ENCODE measurements around the gene CNPPD1.

Gene CNPPD1

GRCh38 chr2:219133976-219134375 lies 42.7 kb downstream of the CNPPD1 start:
- H3K27ac ChIP-seq, result no peak overlapping the region
- H3K4me1 ChIP-seq (ENCODE audit: control insufficient read depth in 1 of 2, insufficient read depth in 1 of 2, low read depth in 1 of 2, low read length in 1 of 2), result peaks cover 0 to 3% of the 10 kb centered on the region in 2 experiments
- no peaks in the 10 kb centered on the region for H3K9me3 ChIP-seq
- no peak overlapping the region for H3K4me3 ChIP-seq (ENCODE audit: low read depth in 1 of 2, low read length in 1 of 2)
- H3K27me3 ChIP-seq, result no peaks in the 10 kb centered on the region
- no peak for TF ChIP-seq CTCF (IDR thresholded peaks at IDR 0.05)
- H3K36me3 ChIP-seq, result no peaks in the 10 kb centered on the region

GRCh38 chr2:219131744-219132143 lies 45.0 kb downstream of the CNPPD1 start:
- Histone ChIP-seq H3K9me3 (no peaks in the 10 kb centered on the region), H3K36me3 (no peaks in the 10 kb centered on the region), H3K4me1 (ENCODE audit: control insufficient read depth in 1 of 2, insufficient read depth in 1 of 2, low read depth in 1 of 2, low read length in 1 of 2) (peaks cover 0 to 3% of the 10 kb centered on the region in 2 experiments), H3K27me3 (no peaks in the 10 kb centered on the region), H3K4me3 (ENCODE audit: low read depth in 1 of 2, low read length in 1 of 2) (no peak overlapping the region), H3K27ac (no peak overlapping the region)
- TF ChIP-seq CTCF (IDR thresholded peaks at IDR 0.05), result no peak

GRCh38 chr2:219131327-219131726 lies 45.4 kb downstream of the CNPPD1 start:
- Histone ChIP-seq H3K36me3 (no peaks in the 10 kb centered on the region), H3K27me3 (no peaks in the 10 kb centered on the region), H3K4me1 (ENCODE audit: control insufficient read depth in 1 of 2, insufficient read depth in 1 of 2, low read depth in 1 of 2, low read length in 1 of 2) (peaks cover 0 to 3% of the 10 kb centered on the region in 2 experiments)

GRCh38 chr2:219129589-219129988 lies 47.1 kb downstream of the CNPPD1 start:
- no peak overlapping the region for H3K27ac ChIP-seq
- H3K36me3 ChIP-seq, result no peaks in the 10 kb centered on the region
- no peak overlapping the region for H3K4me3 ChIP-seq (ENCODE audit: low read depth in 1 of 2, low read length in 1 of 2)
- no peak for TF ChIP-seq CTCF (IDR thresholded peaks at IDR 0.05)
- H3K27me3 ChIP-seq, result no peaks in the 10 kb centered on the region
- no peaks in the 10 kb centered on the region for H3K9me3 ChIP-seq
- peaks cover 0 to 3% of the 10 kb centered on the region in 2 experiments for H3K4me1 ChIP-seq (ENCODE audit: control insufficient read depth in 1 of 2, insufficient read depth in 1 of 2, low read depth in 1 of 2, low read length in 1 of 2)

More at GRCh38 chr2:219131327-219131726, 45.4 kb downstream of the CNPPD1 start:
- Histone ChIP-seq H3K27ac (no peak overlapping the region), H3K4me3 (ENCODE audit: low read depth in 1 of 2, low read length in 1 of 2) (no peak overlapping the region), H3K9me3 (no peaks in the 10 kb centered on the region)
- TF ChIP-seq CTCF (IDR thresholded peaks at IDR 0.05), result no peak

GRCh38 chr2:219128396-219128795 lies 48.3 kb downstream of the CNPPD1 start:
- Histone ChIP-seq H3K36me3 (no peaks in the 10 kb centered on the region), H3K9me3 (no peaks in the 10 kb centered on the region), H3K27me3 (no peaks in the 10 kb centered on the region), H3K4me3 (ENCODE audit: low read depth in 1 of 2, low read length in 1 of 2) (no peak overlapping the region), H3K27ac (no peak overlapping the region), H3K4me1 (ENCODE audit: control insufficient read depth in 1 of 2, insufficient read depth in 1 of 2, low read depth in 1 of 2, low read length in 1 of 2) (no peaks in the 10 kb centered on the region)
- TF ChIP-seq CTCF (IDR thresholded peaks at IDR 0.05), result no peak

Measured in neutrophil (primary cell).